ENCODE measurements around the gene TLL1. TPM values are rescaled to one million over a fixed set of nuclear protein-coding genes. Genes with fewer than 3 reads are reported as not detected.
A peak's percentile ranks its signal among the peaks of the same experiment; 100 is the strongest.

The TLL1 gene
- total RNA-seq, 1 experiment from 2014 or later: 0.37 TPM

DNA sequence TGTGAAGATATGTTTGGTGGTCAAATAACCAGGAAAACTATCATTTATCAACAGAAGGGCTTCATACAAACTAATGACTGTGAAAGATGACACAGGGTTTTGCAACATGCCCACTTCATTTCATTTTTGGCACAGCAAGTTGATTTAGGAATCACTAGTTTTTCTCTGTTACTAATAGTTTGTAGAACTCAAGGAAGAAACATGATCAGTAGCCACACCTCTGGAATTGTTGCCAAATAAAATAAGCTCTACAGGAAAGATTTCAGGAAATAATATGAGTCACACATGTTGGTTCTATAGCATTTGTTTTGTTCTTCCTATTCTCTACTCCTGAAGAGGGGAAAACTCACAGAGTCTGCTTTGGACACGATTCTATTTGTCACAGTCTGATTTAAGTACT, 255.4 kb downstream of the TLL1 start:
- no TSS peak for BruUV-seq (replicated peaks)
- TF ChIP-seq POLR2A (IDR thresholded peaks at IDR 0.05; ENCODE audit: borderline replicate concordance, extremely low read depth, insufficient read depth, insufficient read length) (no peak), SIN3A (IDR thresholded peaks at IDR 0.05; ENCODE audit: low read depth) (no peak), JUND (IDR thresholded peaks at IDR 0.05) (0 out of 2 replicates have a peak, but pooled peaks have one; percentile 28), YY1 (IDR thresholded peaks at IDR 0.05; ENCODE audit: extremely low read depth, insufficient replicate concordance, low read depth, low read length) (no peak), FOSL1 (IDR thresholded peaks at IDR 0.05; ENCODE audit: low read depth) (0 out of 2 replicates have a peak, but pooled peaks have one; percentile 23), TCF7L2 (IDR thresholded peaks at IDR 0.05; ENCODE audit: borderline replicate concordance, extremely low read depth, insufficient read depth, insufficient read length) (no peak), RAD21 (IDR thresholded peaks at IDR 0.05; ENCODE audit: low read depth) (no peak), ZFX (IDR thresholded peaks at IDR 0.05) (no peak), CEBPB (IDR thresholded peaks at IDR 0.05; ENCODE audit: low read depth) (no peak)
- TF ChIP-seq, protein P1, sequence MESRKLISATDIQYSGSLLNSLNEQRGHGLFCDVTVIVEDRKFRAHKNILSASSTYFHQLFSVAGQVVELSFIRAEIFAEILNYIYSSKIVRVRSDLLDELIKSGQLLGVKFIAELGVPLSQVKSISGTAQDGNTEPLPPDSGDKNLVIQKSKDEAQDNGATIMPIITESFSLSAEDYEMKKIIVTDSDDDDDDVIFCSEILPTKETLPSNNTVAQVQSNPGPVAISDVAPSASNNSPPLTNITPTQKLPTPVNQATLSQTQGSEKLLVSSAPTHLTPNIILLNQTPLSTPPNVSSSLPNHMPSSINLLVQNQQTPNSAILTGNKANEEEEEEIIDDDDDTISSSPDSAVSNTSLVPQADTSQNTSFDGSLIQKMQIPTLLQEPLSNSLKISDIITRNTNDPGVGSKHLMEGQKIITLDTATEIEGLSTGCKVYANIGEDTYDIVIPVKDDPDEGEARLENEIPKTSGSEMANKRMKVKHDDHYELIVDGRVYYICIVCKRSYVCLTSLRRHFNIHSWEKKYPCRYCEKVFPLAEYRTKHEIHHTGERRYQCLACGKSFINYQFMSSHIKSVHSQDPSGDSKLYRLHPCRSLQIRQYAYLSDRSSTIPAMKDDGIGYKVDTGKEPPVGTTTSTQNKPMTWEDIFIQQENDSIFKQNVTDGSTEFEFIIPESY (IDR thresholded peaks at IDR 0.05; ENCODE audit: extremely low read depth, insufficient replicate concordance, low read length): no peak
- TF ChIP-seq, protein P2, sequence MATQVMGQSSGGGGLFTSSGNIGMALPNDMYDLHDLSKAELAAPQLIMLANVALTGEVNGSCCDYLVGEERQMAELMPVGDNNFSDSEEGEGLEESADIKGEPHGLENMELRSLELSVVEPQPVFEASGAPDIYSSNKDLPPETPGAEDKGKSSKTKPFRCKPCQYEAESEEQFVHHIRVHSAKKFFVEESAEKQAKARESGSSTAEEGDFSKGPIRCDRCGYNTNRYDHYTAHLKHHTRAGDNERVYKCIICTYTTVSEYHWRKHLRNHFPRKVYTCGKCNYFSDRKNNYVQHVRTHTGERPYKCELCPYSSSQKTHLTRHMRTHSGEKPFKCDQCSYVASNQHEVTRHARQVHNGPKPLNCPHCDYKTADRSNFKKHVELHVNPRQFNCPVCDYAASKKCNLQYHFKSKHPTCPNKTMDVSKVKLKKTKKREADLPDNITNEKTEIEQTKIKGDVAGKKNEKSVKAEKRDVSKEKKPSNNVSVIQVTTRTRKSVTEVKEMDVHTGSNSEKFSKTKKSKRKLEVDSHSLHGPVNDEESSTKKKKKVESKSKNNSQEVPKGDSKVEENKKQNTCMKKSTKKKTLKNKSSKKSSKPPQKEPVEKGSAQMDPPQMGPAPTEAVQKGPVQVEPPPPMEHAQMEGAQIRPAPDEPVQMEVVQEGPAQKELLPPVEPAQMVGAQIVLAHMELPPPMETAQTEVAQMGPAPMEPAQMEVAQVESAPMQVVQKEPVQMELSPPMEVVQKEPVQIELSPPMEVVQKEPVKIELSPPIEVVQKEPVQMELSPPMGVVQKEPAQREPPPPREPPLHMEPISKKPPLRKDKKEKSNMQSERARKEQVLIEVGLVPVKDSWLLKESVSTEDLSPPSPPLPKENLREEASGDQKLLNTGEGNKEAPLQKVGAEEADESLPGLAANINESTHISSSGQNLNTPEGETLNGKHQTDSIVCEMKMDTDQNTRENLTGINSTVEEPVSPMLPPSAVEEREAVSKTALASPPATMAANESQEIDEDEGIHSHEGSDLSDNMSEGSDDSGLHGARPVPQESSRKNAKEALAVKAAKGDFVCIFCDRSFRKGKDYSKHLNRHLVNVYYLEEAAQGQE (IDR thresholded peaks at IDR 0.05; ENCODE audit: low read depth): no peak
- TF ChIP-seq, protein P3, sequence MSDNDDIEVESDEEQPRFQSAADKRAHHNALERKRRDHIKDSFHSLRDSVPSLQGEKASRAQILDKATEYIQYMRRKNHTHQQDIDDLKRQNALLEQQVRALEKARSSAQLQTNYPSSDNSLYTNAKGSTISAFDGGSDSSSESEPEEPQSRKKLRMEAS (IDR thresholded peaks at IDR 0.05): no peak
- POLR2A ChIA-PET: no interaction called here
- no peak overlapping the region for H3K9ac ChIP-seq (ENCODE audit: low read length)
- no peaks in the 10 kb centered on the region for H4K20me1 ChIP-seq (ENCODE audit: insufficient read depth)
- no peak overlapping the region for H3K4me3 ChIP-seq (replicated peaks in 1 of 2; ENCODE audit: low read depth in 1 of 2, low read length in 2 of 2)
- H3K4me2 ChIP-seq (ENCODE audit: low read length): peak overlapping the region; percentile 3; the same call in 1 of the 2 replicates
- no peak for DNase-seq (ENCODE audit: low read depth, low spot score)
- H3K36me3 ChIP-seq (ENCODE audit: control insufficient read depth in 1 of 2, insufficient read depth in 2 of 2, low read length in 2 of 2): no peaks in the 10 kb centered on the region
- H3K27me3 ChIP-seq (ENCODE audit: insufficient read depth, low read length): no peaks in the 10 kb centered on the region
- H3K27ac ChIP-seq (ENCODE audit: low read depth, low read length): no peak overlapping the region
- RAD21 ChIA-PET (ENCODE audit: low non-redundant PET in 1 of 2, low total read pairs in 2 of 2, uncharacterized antibody in 2 of 2, unreplicated experiment in 2 of 2): no interaction called here
- H3K4me1 ChIP-seq (ENCODE audit: control insufficient read depth in 1 of 2, insufficient read depth in 2 of 2, low read length in 2 of 2): peaks cover 4 to 5% of the 10 kb centered on the region in 2 experiments; a peak in 2 of 4 replicates
- H2AFZ ChIP-seq (ENCODE audit: low read depth, low read length, poor library complexity, severe bottlenecking): peak overlapping the region; percentile 20
- intact Hi-C loops (cut with micrococcal nuclease): no loop called here
- no peaks in the 10 kb centered on the region for H3K9me3 ChIP-seq (ENCODE audit: control insufficient read depth in 1 of 2, insufficient read depth in 1 of 2, low read depth in 1 of 2, low read length in 2 of 2)
- CTCF ChIA-PET: no interaction called here
- H3K9me2 ChIP-seq (ENCODE audit: insufficient read depth): no peaks in the 10 kb centered on the region
- H3K79me2 ChIP-seq (ENCODE audit: insufficient read depth, low read length): no peaks in the 10 kb centered on the region
- no peak for ATAC-seq

All from HCT116 (cell line).